Endothelial cell (in vitro differentiated cells): ENCODE measurements around the gene RPL13A. TPM values are rescaled to one million over a fixed set of nuclear protein-coding genes. Genes with fewer than 3 reads are reported as not detected.

Experiments used
- DNase-seq: peaks from one replicate; pipeline ENCODE4 v3.0.0; 2021; ENCODE audit warnings: low spot score
- H3K27ac Mint-ChIP-seq: one replicate; pipeline ENCODE4 v1.8.0; 2021; ENCODE audit warnings: mixed read lengths, inconsistent platforms; ENCODE audit not compliant: unreplicated experiment
- H3K27me3 Mint-ChIP-seq: one replicate; pipeline ENCODE4 v1.8.0; 2021; ENCODE audit warnings: mild to moderate bottlenecking, moderate library complexity, mixed read lengths, inconsistent platforms; ENCODE audit not compliant: unreplicated experiment
- H3K36me3 Mint-ChIP-seq: one replicate; pipeline ENCODE4 v1.8.0; 2021; ENCODE audit warnings: mild to moderate bottlenecking, low read depth, mixed read lengths, inconsistent platforms; ENCODE audit not compliant: unreplicated experiment
- H3K4me1 Mint-ChIP-seq: one replicate; pipeline ENCODE4 v1.8.0; 2021; ENCODE audit warnings: mild to moderate bottlenecking, mixed read lengths, inconsistent platforms; ENCODE audit not compliant: unreplicated experiment
- H3K4me3 Mint-ChIP-seq: one replicate; pipeline ENCODE4 v1.8.0; 2021; ENCODE audit warnings: mild to moderate bottlenecking, mixed read lengths, inconsistent platforms; ENCODE audit not compliant: unreplicated experiment
- H3K9me3 Mint-ChIP-seq: one replicate; pipeline ENCODE4 v1.8.0; 2021; ENCODE audit warnings: mixed read lengths, inconsistent platforms; ENCODE audit not compliant: unreplicated experiment
- CTCF ChIP-seq: fragments of 200-600 bp; sonication (generic); IDR thresholded peaks from one replicate; pipeline ENCODE4 v1.5.0; 2021; ENCODE audit warnings: antibody characterized with exemption; ENCODE audit not compliant: unreplicated experiment
- total RNA-seq: library from RNA; stranded (reverse); fragmentation: NEBNext Ultra II Directional; extraction: Animal tissue kit (Norgen Biotek cat#: 25700); gene quantifications from one replicate; pipeline ENCODE4 v1.2.1, GENCODE V29; 2021; ENCODE audit not compliant: unreplicated experiment

Gene RPL13A
- total RNA-seq, 1 donor from 2014 or later, result 2,762 TPM

- DNase-seq, result peak; percentile 43
- TF ChIP-seq CTCF, result no peak
- H3K4me1 Mint-ChIP-seq, result peaks cover 14% of the 10 kb centered on the region
- H3K27ac Mint-ChIP-seq, result no peak within 1 kb of the TSS
- no peaks in the 10 kb centered on the region for H3K9me3 Mint-ChIP-seq
- H3K36me3 Mint-ChIP-seq, result peaks cover 11% of the 10 kb centered on the region
- H3K27me3 Mint-ChIP-seq, result peaks cover 52% of the 10 kb centered on the region
- H3K4me3 Mint-ChIP-seq, result peak within 1 kb of the TSS; percentile 82
Measured at GRCh38 chr19:49441210-49441959, 46.0 kb upstream of the RPL13A start, which contains the start of gene SLC17A7. SLC17A7 (minus strand) TSS chr19:49441527; CDS start chr19:49441379, 148 bp downstream.

- H3K4me3 Mint-ChIP-seq, result peak overlapping the region; percentile 82
- H3K27ac Mint-ChIP-seq, result no peak overlapping the region
Measured at GRCh38 chr19:49441960-49442350, 45.5 kb upstream of the RPL13A start.

GRCh38 chr19:49442354-49442753, 45.1 kb upstream of the RPL13A start:
- Mint-ChIP-seq H3K27me3 (peaks cover 48% of the 10 kb centered on the region), H3K36me3 (peaks cover 16% of the 10 kb centered on the region)

More at GRCh38 chr19:49441960-49442350, 45.5 kb upstream of the RPL13A start:
- Mint-ChIP-seq H3K27me3 (peaks cover 49% of the 10 kb centered on the region), H3K9me3 (no peaks in the 10 kb centered on the region), H3K36me3 (peaks cover 16% of the 10 kb centered on the region), H3K4me1 (peaks cover 14% of the 10 kb centered on the region)
- TF ChIP-seq CTCF, result no peak
- no peak for DNase-seq

GRCh38 chr19:49442771-49443365, 44.5 kb upstream of the RPL13A start:
- Mint-ChIP-seq H3K27ac (no peak overlapping the region), H3K4me1 (peaks cover 14% of the 10 kb centered on the region), H3K36me3 (peaks cover 16% of the 10 kb centered on the region), H3K27me3 (peaks cover 43% of the 10 kb centered on the region), H3K4me3 (peak overlapping the region; percentile 82), H3K9me3 (no peaks in the 10 kb centered on the region)
- TF ChIP-seq CTCF, result no peak
- DNase-seq, result peak; percentile 99

More at GRCh38 chr19:49442354-49442753, 45.1 kb upstream of the RPL13A start:
- H3K9me3 Mint-ChIP-seq, result no peaks in the 10 kb centered on the region
- no peak overlapping the region for H3K27ac Mint-ChIP-seq
- H3K4me3 Mint-ChIP-seq, result peak overlapping the region; percentile 82
- no peak for DNase-seq
- no peak for TF ChIP-seq CTCF
- H3K4me1 Mint-ChIP-seq, result peaks cover 14% of the 10 kb centered on the region
